HEK293T (cell line): ENCODE data around the gene CYB5R2.

Experiments used
- CTCF ChIA-PET: fragments of 350-600 bp; formaldehyde crosslinking; extraction: SDS; loops from one replicate; lab custom pipeline; 2021; ENCODE audit warnings: antibody characterized with exemption, inconsistent platforms; lab: Yijun Ruan, JAX
- POLR2A ChIA-PET: fragments of 350-600 bp; formaldehyde crosslinking; extraction: SDS; loops from one replicate; lab custom pipeline; 2020; ENCODE audit warnings: antibody characterized with exemption, inconsistent platforms; lab: Yijun Ruan, JAX
- DNase-seq: peaks from one replicate; pipeline ENCODE4 v3.0.0; 2012; ENCODE audit warnings: mixed read lengths; ENCODE audit errors: extremely low spot score
- ARNT ChIP-seq: fragments of 450-650 bp; IDR thresholded peaks from 2 replicates; pipeline ENCODE4 v1.6.1; 2017; ENCODE audit warnings: mild to moderate bottlenecking
- BHLHE40 ChIP-seq: fragments of 450-650 bp; IDR thresholded peaks from 2 replicates; pipeline ENCODE4 v1.6.1; 2016; ENCODE audit warnings: mild to moderate bottlenecking, moderate library complexity, borderline replicate concordance
- CTBP1 ChIP-seq: fragments of 450-650 bp; IDR thresholded peaks from 2 replicates; pipeline ENCODE4 v1.6.1; 2016; ENCODE audit warnings: borderline replicate concordance
- ELF4 ChIP-seq: fragments of 450-650 bp; IDR thresholded peaks from 2 replicates; pipeline ENCODE4 v1.6.1; 2017; ENCODE audit warnings: antibody characterized with exemption
- FOXA1 ChIP-seq: fragments of 450-650 bp; IDR thresholded peaks from 2 replicates; pipeline ENCODE4 v1.6.1; 2016; ENCODE audit warnings: mild to moderate bottlenecking
- FOXK2 ChIP-seq: fragments of 450-650 bp; IDR thresholded peaks from 2 replicates; pipeline ENCODE4 v1.6.1; 2016; ENCODE audit warnings: mild to moderate bottlenecking
- FOXM1 ChIP-seq: fragments of 450-650 bp; IDR thresholded peaks from 2 replicates; pipeline ENCODE4 v1.6.1; 2017; ENCODE audit warnings: mild to moderate bottlenecking, borderline replicate concordance
- HDGF ChIP-seq: fragments of 450-650 bp; IDR thresholded peaks from 2 replicates; pipeline ENCODE4 v1.6.1; 2017; ENCODE audit warnings: antibody characterized with exemption, borderline replicate concordance
- L3MBTL2 ChIP-seq: fragments of 450-650 bp; conservative IDR thresholded peaks from 2 replicates; pipeline ENCODE4 v1.6.1; 2016; ENCODE audit warnings: mild to moderate bottlenecking
- LEF1 ChIP-seq: fragments of 450-650 bp; IDR thresholded peaks from 2 replicates; pipeline ENCODE4 v1.6.1; 2017; ENCODE audit warnings: mild to moderate bottlenecking, borderline replicate concordance
- NFRKB ChIP-seq: fragments of 450-650 bp; IDR thresholded peaks from 2 replicates; pipeline ENCODE4 v1.6.1; 2016; ENCODE audit warnings: mild to moderate bottlenecking, moderate library complexity
- PKNOX1 ChIP-seq: fragments of 450-650 bp; IDR thresholded peaks from 2 replicates; pipeline ENCODE4 v1.6.1; 2016
- SP1 ChIP-seq: fragments of 450-650 bp; IDR thresholded peaks from 2 replicates; pipeline ENCODE4 v1.6.1; 2017
- SUZ12 ChIP-seq: fragments of 450-650 bp; IDR thresholded peaks from 2 replicates; pipeline ENCODE4 v1.6.1; 2016; ENCODE audit warnings: mild to moderate bottlenecking
- TARDBP ChIP-seq: fragments of 450-650 bp; IDR thresholded peaks from 2 replicates; pipeline ENCODE4 v1.6.1; 2016
- ZNF384 ChIP-seq: fragments of 450-650 bp; IDR thresholded peaks from 2 replicates; pipeline ENCODE4 v1.6.1; 2016

CYB5R2 gene

GRCh38 chr11:7672960-7673723, at the start of gene CYB5R2:
CYB5R2 (minus strand) TSS chr11:7673500; CDS start chr11:7672825, 675 bp downstream.
- POLR2A ChIA-PET: no interaction called here
- DNase-seq: no peak

GRCh38 chr11:7714786-7715185, 41.5 kb upstream of the CYB5R2 start:
- ChIA-PET CTCF (no interaction called here), POLR2A (no interaction called here)
- no peak for DNase-seq
- no peak for TF ChIP-seq L3MBTL2
- TF ChIP-seq BHLHE40: no peak
- TF ChIP-seq FOXA1: no peak
- no peak for TF ChIP-seq ARNT
- TF ChIP-seq ELF4: no peak
- TF ChIP-seq HDGF: no peak
- TF ChIP-seq PKNOX1: no peak
- TF ChIP-seq SP1: no peak
- TF ChIP-seq NFRKB: no peak
- no peak for TF ChIP-seq LEF1
- no peak for TF ChIP-seq CTBP1
- no peak for TF ChIP-seq SUZ12
- no peak for TF ChIP-seq TARDBP

More at GRCh38 chr11:7672960-7673723, at the start of gene CYB5R2:
- CTCF ChIA-PET: no interaction called here
- TF ChIP-seq CTBP1 (no peak), ZNF384 (no peak), FOXK2 (no peak), ELF4 (no peak), FOXA1 (no peak)

- POLR2A ChIA-PET: no interaction called here
- CTCF ChIA-PET: no interaction called here
- TF ChIP-seq NFRKB: no peak
- no peak for TF ChIP-seq PKNOX1
- no peak for TF ChIP-seq FOXM1
- TF ChIP-seq CTBP1: no peak
- no peak for TF ChIP-seq SUZ12
- DNase-seq: no peak
Measured at GRCh38 chr11:7706377-7706776, 33.1 kb upstream of the CYB5R2 start, which contains the start of gene OVCH2. OVCH2 (minus strand) TSS chr11:7706477; CDS start chr11:7706394, 83 bp downstream.

DNA sequence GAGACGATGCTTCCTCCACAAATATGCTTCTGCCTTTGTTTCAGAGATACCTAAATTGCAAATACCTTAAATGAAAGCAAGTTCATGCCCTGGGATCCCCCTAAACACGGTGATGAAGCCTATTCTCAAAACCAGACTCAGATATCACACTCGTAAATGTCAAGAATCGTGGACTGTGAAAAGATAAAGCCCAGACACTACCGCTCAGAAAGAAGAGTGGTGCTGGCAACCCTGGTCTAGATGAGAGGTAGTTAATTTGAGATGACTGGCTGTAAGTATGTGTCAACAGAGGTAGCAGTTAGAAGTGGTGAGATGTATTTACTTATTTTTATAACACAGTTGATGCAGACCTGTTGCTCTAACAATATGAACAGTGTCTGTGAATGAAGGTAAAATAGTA, 30.4 kb upstream of the CYB5R2 start:
- no peak for DNase-seq
- CTCF ChIA-PET: no interaction called here
- POLR2A ChIA-PET: no interaction called here
- no peak for TF ChIP-seq ZNF384
- TF ChIP-seq SP1: no peak

DNA sequence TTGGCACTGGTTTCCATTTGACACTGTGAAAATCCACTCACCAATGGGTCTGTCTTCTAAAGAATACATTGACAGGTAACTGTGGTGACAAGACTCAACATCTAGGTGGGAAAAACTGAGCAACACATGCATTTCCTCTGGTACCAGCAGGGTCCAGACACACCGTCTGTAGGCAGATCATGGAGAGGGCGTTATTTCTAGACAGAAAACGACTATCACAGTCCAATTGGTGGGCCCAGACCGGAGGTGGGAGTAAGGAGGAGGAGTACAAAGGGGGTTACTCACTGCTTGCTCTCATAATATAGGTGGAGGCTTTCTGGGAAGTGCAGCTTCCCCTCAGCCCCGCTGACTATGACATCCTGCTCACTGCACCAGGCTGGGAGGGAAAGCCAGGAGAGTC, 23.1 kb upstream of the CYB5R2 start:
- ChIA-PET CTCF (no interaction called here), POLR2A (no interaction called here)
- no peak for TF ChIP-seq SUZ12
- TF ChIP-seq LEF1: no peak
- no peak for TF ChIP-seq FOXM1
- TF ChIP-seq FOXK2: no peak
- no peak for TF ChIP-seq SP1
- TF ChIP-seq ZNF384: no peak
- TF ChIP-seq PKNOX1: no peak
- DNase-seq: no peak

GRCh38 chr11:7694235-7694634, 20.9 kb upstream of the CYB5R2 start:
- POLR2A ChIA-PET: no interaction called here
- TF ChIP-seq PKNOX1 (no peak), ELF4 (no peak)
- CTCF ChIA-PET: interaction anchor here (0.6 to 1.1 kb wide), 8 partner anchors 29 to 429 kb away, joined by 3 to 7 read pairs (median 4); partner anchors contain the start of gene OLFML1

GRCh38 chr11:7692426-7692825, 19.1 kb upstream of the CYB5R2 start:
- DNase-seq: no peak
- ChIA-PET POLR2A (no interaction called here), CTCF (interaction anchor here (1.2 kb wide), 1 partner anchor 594 kb away, joined by 5 read pairs; no protein-coding TSS in a partner anchor)
- TF ChIP-seq NFRKB (no peak), SUZ12 (no peak), CTBP1 (no peak), ZNF384 (no peak), BHLHE40 (no peak), FOXA1 (no peak), FOXK2 (no peak), FOXM1 (no peak)

More at GRCh38 chr11:7694235-7694634, 20.9 kb upstream of the CYB5R2 start:
- no peak for DNase-seq
